Keratinocyte (primary cell): Measurements from ENCODE around the gene TCF7L2. TPM values are rescaled to one million over a fixed set of nuclear protein-coding genes. Genes with fewer than 3 reads are reported as not detected.

Experiments used
- DNase-seq: peaks from one replicate; pipeline ENCODE4 v3.0.0-alpha.2; 2011; ENCODE audit warnings: low read depth, missing footprints, low spot score
- FAIRE-seq: peaks from 2 replicates; lab custom pipeline; 2011; peaks lifted over from hg19 to GRCh38; lab: Jason Lieb, UNC
- H2AFZ ChIP-seq: 2 replicates; pipeline ENCODE4 v1.6.0; 2012; ENCODE audit warnings: low read length, control low read depth, inconsistent platforms; ENCODE audit not compliant: control insufficient read depth
- H3K27ac ChIP-seq: 2 replicates; pipeline ENCODE4 v1.5.1; 2011; ENCODE audit warnings: low read length; ENCODE audit not compliant: control insufficient read depth, insufficient read depth
- H3K27me3 ChIP-seq: 3 replicates; pipeline ENCODE4 v1.6.0; 2011; ENCODE audit warnings: low read length; ENCODE audit not compliant: control insufficient read depth, insufficient read depth; ENCODE audit errors: extremely low read depth
- H3K36me3 ChIP-seq, 2 experiments: 2 replicates in 1 of 2; 3 replicates in 1 of 2; pipeline ENCODE4 v1.5.1; 2011; ENCODE audit warnings: low read length in 2 of 2, mild to moderate bottlenecking in 1 of 2; ENCODE audit not compliant: control insufficient read depth in 2 of 2, insufficient read depth in 2 of 2; ENCODE audit errors: extremely low read depth in 1 of 2
- H3K4me1 ChIP-seq: 3 replicates; pipeline ENCODE4 v1.5.1; 2011; ENCODE audit warnings: low read length; ENCODE audit not compliant: control insufficient read depth, insufficient read depth; ENCODE audit errors: extremely low read depth
- H3K4me2 ChIP-seq: 3 replicates; pipeline ENCODE4 v1.6.0; 2011; ENCODE audit warnings: low read depth, low read length; ENCODE audit not compliant: control insufficient read depth, insufficient read depth; ENCODE audit errors: extremely low read depth
- H3K4me3 ChIP-seq, 3 experiments: fragments of 200-600 bp in 1 of 3; sonication (generic) in 1 of 3; 2 replicates in 2 of 3; 3 replicates in 1 of 3; pipeline ENCODE4 v1.5.1; 2011 to 2016; ENCODE audit warnings: low read length in 3 of 3, mild to moderate bottlenecking in 3 of 3, control low read depth in 2 of 3, inconsistent platforms in 1 of 3, low read depth in 1 of 3, mixed read lengths in 1 of 3, mixed run types in 1 of 3, moderate library complexity in 1 of 3; ENCODE audit not compliant: control insufficient read depth in 2 of 3, insufficient read depth in 2 of 3; ENCODE audit errors: extremely low read depth in 1 of 3
- H3K79me2 ChIP-seq: 2 replicates; pipeline ENCODE4 v1.6.0; 2012; ENCODE audit warnings: low read length; ENCODE audit not compliant: control insufficient read depth, insufficient read depth
- H3K9ac ChIP-seq: 3 replicates; pipeline ENCODE4 v1.6.0; 2011; ENCODE audit warnings: low read length; ENCODE audit not compliant: control insufficient read depth, insufficient read depth; ENCODE audit errors: extremely low read depth
- H3K9me1 ChIP-seq: 3 replicates; pipeline ENCODE4 v1.6.0; 2011; ENCODE audit warnings: low read length; ENCODE audit not compliant: control insufficient read depth, insufficient read depth; ENCODE audit errors: extremely low read depth
- H3K9me3 ChIP-seq: 2 replicates; pipeline ENCODE4 v1.5.1; 2012; ENCODE audit warnings: low read depth, low read length; ENCODE audit not compliant: control insufficient read depth
- H4K20me1 ChIP-seq: 3 replicates; pipeline ENCODE4 v1.6.0; 2011; ENCODE audit warnings: low read length; ENCODE audit not compliant: control insufficient read depth, insufficient read depth; ENCODE audit errors: extremely low read depth
- EZH2 ChIP-seq: IDR thresholded peaks from one replicate; pipeline ENCODE4 v1.6.1; 2012; ENCODE audit warnings: inconsistent platforms, mild to moderate bottlenecking, low read length, moderate library complexity
- dilution Hi-C: fragments of 300-500 bp; cut with MboI; formaldehyde crosslinking; loops from one replicate; pipeline ENCODE4 v1.7.0; 2020; ENCODE audit warnings: low sequenced_read_pairs; ENCODE audit not compliant: extremely low pct_ligation_motif_present
- polyA plus RNA-seq, 5 experiments: library from polyadenylated mRNA; depleted of rRNA in 3 of 5; stranded (reverse) in 3 of 5; stranded (forward) in 1 of 5; unstranded in 1 of 5; fragments of >200 nt; gene quantifications; 1 replicate in 1 of 5; 2 replicates in 3 of 5; 3 replicates in 1 of 5; pipeline versions ENCODE4 v1.2.1 to v1.2.3, GENCODE V29; 2011 to 2012; ENCODE audit warnings: missing spikeins in 2 of 5, low read depth in 1 of 5, low replicate concordance in 1 of 5
- TF ChIP-seq, protein P1 (sequence below), 3 experiments: IDR thresholded peaks in 1 of 3; conservative IDR thresholded peaks in 1 of 3; optimal IDR thresholded peaks in 1 of 3; 2 replicates in 2 of 3; 3 replicates in 1 of 3; pipeline versions ENCODE3 to v1.5.1; 2011; ENCODE audit warnings: low read length in 3 of 3, mild to moderate bottlenecking in 3 of 3, moderate library complexity in 2 of 3, control low read depth in 1 of 3, inconsistent platforms in 1 of 3; ENCODE audit not compliant: insufficient read depth in 2 of 3; ENCODE audit errors: extremely low read depth in 1 of 3

Gene TCF7L2
- polyA plus RNA-seq, 1 donor (not counting 4 experiments of a cell fraction or from before 2014, with no cell fraction given): 2.5 TPM

DNA sequence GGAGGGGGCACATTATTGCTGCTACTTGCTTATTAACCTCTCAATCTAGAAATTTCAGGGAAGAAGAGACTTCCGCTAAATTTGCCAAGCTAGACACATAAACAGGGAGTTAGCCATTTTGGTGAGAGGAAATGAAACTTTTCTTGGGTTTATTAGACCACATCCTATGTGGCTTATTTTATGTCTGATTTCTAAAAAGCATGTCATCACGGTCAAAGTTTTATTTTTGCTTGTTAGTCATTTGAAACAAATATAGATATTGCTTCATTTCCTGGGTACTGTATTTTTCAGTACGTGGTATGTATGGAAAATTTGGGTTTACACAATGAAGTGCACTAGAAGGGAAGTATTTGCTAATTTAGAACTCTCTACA lies 144.1 kb downstream of the TCF7L2 start:
- no peak for DNase-seq
- FAIRE-seq: no peak
- peak overlapping the region; percentile 63 for H3K27ac ChIP-seq

DNA sequence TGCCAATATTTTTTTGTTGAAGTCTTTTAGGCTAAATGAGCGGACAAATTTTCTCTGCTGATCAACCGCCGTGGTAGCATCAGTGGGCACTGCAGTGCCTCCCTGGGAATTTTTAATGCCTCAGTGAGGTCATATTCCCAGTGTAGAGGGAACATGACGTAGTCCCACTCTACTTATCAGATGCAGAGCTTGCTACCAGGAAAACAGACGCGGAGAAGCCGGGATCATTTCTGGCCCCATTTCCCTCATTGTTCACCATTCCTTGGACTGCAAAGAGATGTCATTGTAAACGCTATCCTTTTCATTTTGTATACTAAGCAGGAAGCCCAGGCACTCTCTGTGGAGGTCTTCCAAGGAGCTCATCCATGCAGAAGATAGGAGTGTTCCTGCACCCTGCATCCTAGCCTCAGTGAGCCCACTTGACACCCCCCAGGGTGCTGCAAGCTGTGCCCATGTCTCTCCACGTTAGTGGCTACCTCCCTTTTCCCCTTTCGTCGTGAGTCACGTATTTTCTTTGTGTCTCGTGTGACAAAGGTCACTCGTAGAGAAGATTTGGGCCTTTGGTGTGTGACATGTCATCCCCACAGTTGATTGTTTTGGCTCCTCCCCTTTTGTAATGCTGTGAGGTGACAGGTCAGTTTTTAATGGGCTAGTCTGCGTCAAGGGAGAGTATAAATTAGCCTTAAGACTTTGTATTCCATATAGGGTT lies 145.5 kb downstream of the TCF7L2 start:
- Histone ChIP-seq H3K79me2 (no peaks in the 10 kb centered on the region), H3K4me3 (no peak overlapping the region), H3K27me3 (no peaks in the 10 kb centered on the region), H3K9me1 (no peaks in the 10 kb centered on the region), H3K4me1 (peaks cover 29% of the 10 kb centered on the region), H3K4me2 (no peak overlapping the region), H3K9ac (no peak overlapping the region), H3K27ac (no peak overlapping the region), H4K20me1 (no peaks in the 10 kb centered on the region), H3K9me3 (no peaks in the 10 kb centered on the region), H2AFZ (no peak overlapping the region), H3K36me3 (peaks cover 0 to 2% of the 10 kb centered on the region in 2 experiments)
- TF ChIP-seq EZH2: no peak
- TF ChIP-seq, protein P1, sequence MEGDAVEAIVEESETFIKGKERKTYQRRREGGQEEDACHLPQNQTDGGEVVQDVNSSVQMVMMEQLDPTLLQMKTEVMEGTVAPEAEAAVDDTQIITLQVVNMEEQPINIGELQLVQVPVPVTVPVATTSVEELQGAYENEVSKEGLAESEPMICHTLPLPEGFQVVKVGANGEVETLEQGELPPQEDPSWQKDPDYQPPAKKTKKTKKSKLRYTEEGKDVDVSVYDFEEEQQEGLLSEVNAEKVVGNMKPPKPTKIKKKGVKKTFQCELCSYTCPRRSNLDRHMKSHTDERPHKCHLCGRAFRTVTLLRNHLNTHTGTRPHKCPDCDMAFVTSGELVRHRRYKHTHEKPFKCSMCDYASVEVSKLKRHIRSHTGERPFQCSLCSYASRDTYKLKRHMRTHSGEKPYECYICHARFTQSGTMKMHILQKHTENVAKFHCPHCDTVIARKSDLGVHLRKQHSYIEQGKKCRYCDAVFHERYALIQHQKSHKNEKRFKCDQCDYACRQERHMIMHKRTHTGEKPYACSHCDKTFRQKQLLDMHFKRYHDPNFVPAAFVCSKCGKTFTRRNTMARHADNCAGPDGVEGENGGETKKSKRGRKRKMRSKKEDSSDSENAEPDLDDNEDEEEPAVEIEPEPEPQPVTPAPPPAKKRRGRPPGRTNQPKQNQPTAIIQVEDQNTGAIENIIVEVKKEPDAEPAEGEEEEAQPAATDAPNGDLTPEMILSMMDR (optimal IDR thresholded peaks at IDR 0.05 in 1 of 3, IDR thresholded peaks at IDR 0.05 in 1 of 3, conservative IDR thresholded peaks at IDR 0.05 in 1 of 3; ENCODE audit: extremely low read depth in 1 of 3, insufficient read depth in 2 of 3, low read length in 3 of 3): no peak
- no peak for FAIRE-seq
- DNase-seq: no peak
- dilution Hi-C loops: no loop called here

More for the DNA sequence above, 144.1 kb downstream of the TCF7L2 start:
- Histone ChIP-seq H3K36me3 (peaks cover 0 to 2% of the 10 kb centered on the region in 2 experiments), H2AFZ (no peak overlapping the region), H3K9me1 (no peaks in the 10 kb centered on the region), H3K4me2 (peak overlapping the region; percentile 74), H3K27me3 (no peaks in the 10 kb centered on the region), H3K4me1 (peaks cover 20% of the 10 kb centered on the region), H3K79me2 (no peaks in the 10 kb centered on the region), H4K20me1 (no peaks in the 10 kb centered on the region), H3K4me3 (peak overlapping the region in 2 of 3 experiments; percentile 7 to 38), H3K9ac (peak overlapping the region; percentile 22), H3K9me3 (no peaks in the 10 kb centered on the region)
- dilution Hi-C loops: no loop called here
- TF ChIP-seq EZH2: no peak
- TF ChIP-seq, protein P1 (optimal IDR thresholded peaks at IDR 0.05 in 1 of 3, IDR thresholded peaks at IDR 0.05 in 1 of 3, conservative IDR thresholded peaks at IDR 0.05 in 1 of 3; ENCODE audit: extremely low read depth in 1 of 3, insufficient read depth in 2 of 3, low read length in 3 of 3): no peak
